Mucosa of descending colon (tissue), 3 donors: ENCODE results near the gene CST8. TPM values are rescaled to one million over a fixed set of nuclear protein-coding genes. Genes with fewer than 3 reads are reported as not detected.

Experiments
- ATAC-seq: fragments of 200-7000 bp; cut with Tn5 transposase; one replicate; pipeline ENCODE4 v1.9.1; 2020; ENCODE audit warnings: mild to moderate bottlenecking, moderate library complexity
- DNase-seq, 3 donors: peaks; one replicate each; pipeline ENCODE4 v3.0.0-alpha.2; 2020
- H3K36me3 ChIP-seq: fragments of 200-600 bp; one replicate; pipeline ENCODE4 v1.8.0; 2021; ENCODE audit warnings: low read depth, mild to moderate bottlenecking
- H3K4me1 ChIP-seq: fragments of 200-600 bp; one replicate; pipeline ENCODE4 v1.8.0; 2021; ENCODE audit warnings: low read depth, mild to moderate bottlenecking
- H3K4me3 ChIP-seq: fragments of 200-600 bp; one replicate; pipeline ENCODE4 v1.8.0; 2021; ENCODE audit warnings: mild to moderate bottlenecking
- H3K9me3 ChIP-seq: fragments of 200-600 bp; one replicate; pipeline ENCODE4 v1.8.0; 2021; ENCODE audit warnings: mild to moderate bottlenecking
- CTCF ChIP-seq: fragments of 200-600 bp; IDR thresholded peaks from one replicate; pipeline ENCODE4 v1.8.0; 2022; ENCODE audit warnings: antibody characterized with exemption, mild to moderate bottlenecking
- intact Hi-C, 2 donors: fragments of 100-400 bp; cut with DNase I in 1 of 2; cut with micrococcal nuclease in 1 of 2; formaldehyde crosslinking; loops; one replicate each; pipeline versions ENCODE4 v1.11.0 to v1.11.1; 2022; cut with DNase I, micrococcal nuclease
- total RNA-seq, 3 donors: library from RNA; stranded (reverse); fragmentation: NEBNext Ultra II Directional in 2 of 3; extraction: Animal tissue kit (Norgen Biotek cat#: 25700) in 2 of 3; gene quantifications; one replicate each; pipeline versions ENCODE4 v1.2.1 to v1.2.4, GENCODE V29; 2021 to 2023
- donor health status: DM: no; HTN: no; CAD: no; lungs with moderate emphysema.
- donor health status: DM: no; HTN: no; CAD: no.
- donor health status: DM: no; HTN: yes; CAD: no.

Gene CST8
- total RNA-seq, 3 donors from 2014 or later, result not detected

- no peaks in the 10 kb centered on the region for H3K9me3 ChIP-seq
- no peak overlapping the region for H3K4me3 ChIP-seq
- no peak for TF ChIP-seq CTCF
- H3K36me3 ChIP-seq, result no peaks in the 10 kb centered on the region
- no peaks in the 10 kb centered on the region for H3K4me1 ChIP-seq
- DNase-seq, result no peak
- intact Hi-C loops, result no loop called here
- no peak for ATAC-seq
These were observed 14.7 kb upstream of the CST8 start for GRCh38 chr20:23476015-23476754.

- H3K36me3 ChIP-seq, result no peaks in the 10 kb centered on the region
- H3K9me3 ChIP-seq, result no peaks in the 10 kb centered on the region
- no peak for TF ChIP-seq CTCF
- no peaks in the 10 kb centered on the region for H3K4me1 ChIP-seq
- no peak overlapping the region for H3K4me3 ChIP-seq
- ATAC-seq (no peak), DNase-seq (no peak)
- intact Hi-C loops, result no loop called here
These were observed 13.7 kb upstream of the CST8 start for GRCh38 chr20:23477223-23477622.

GRCh38 chr20:23479043-23479442 lies 11.9 kb upstream of the CST8 start:
- no peak for DNase-seq
- no peaks in the 10 kb centered on the region for H3K36me3 ChIP-seq
- ATAC-seq, result no peak
- H3K4me1 ChIP-seq, result no peaks in the 10 kb centered on the region
- TF ChIP-seq CTCF, result no peak
- no peaks in the 10 kb centered on the region for H3K9me3 ChIP-seq
- intact Hi-C loops, result no loop called here
- no peak overlapping the region for H3K4me3 ChIP-seq

- ATAC-seq (no peak), DNase-seq (no peak)
- no peaks in the 10 kb centered on the region for H3K4me1 ChIP-seq
- intact Hi-C loops, result no loop called here
- TF ChIP-seq CTCF, result no peak
- H3K4me3 ChIP-seq, result no peak overlapping the region
- H3K9me3 ChIP-seq, result no peaks in the 10 kb centered on the region
- H3K36me3 ChIP-seq, result no peaks in the 10 kb centered on the region
These were observed 8.8 kb upstream of the CST8 start for GRCh38 chr20:23482138-23482537.

GRCh38 chr20:23484081-23484480 lies 6.8 kb upstream of the CST8 start:
- no peak for ATAC-seq
- H3K36me3 ChIP-seq, result no peaks in the 10 kb centered on the region

More at GRCh38 chr20:23484081-23484480, 6.8 kb upstream of the CST8 start:
- TF ChIP-seq CTCF, result no peak
- no peaks in the 10 kb centered on the region for H3K9me3 ChIP-seq
- no peaks in the 10 kb centered on the region for H3K4me1 ChIP-seq
- intact Hi-C loops, result no loop called here
- H3K4me3 ChIP-seq, result no peak overlapping the region
- DNase-seq, result no peak
